Renal pelvis (tissue), 12 donors: ENCODE data around the gene DNPH1. TPM values are rescaled to one million over a fixed set of nuclear protein-coding genes. Genes with fewer than 3 reads are reported as not detected.

Experiments used
- DNase-seq: peaks from one replicate; pipeline ENCODE4 v3.0.0-alpha.2; 2013
- long read RNA-seq, 16 experiments: transcript quantifications; one replicate each; lab custom pipeline, GENCODE V29; 2026
- polyA plus RNA-seq, 3 donors: library from polyadenylated mRNA; unstranded; fragments of 120-200 nt; gene quantifications; one replicate each; pipeline ENCODE4 v1.2.1, GENCODE V29; 2013; ENCODE audit not compliant: insufficient read length in 3 of 3

DNPH1 gene
- 100 to 1,000 TPM in 1 of 3 donors, 10 to 100 TPM in 2; 65.6 to 104 (median 99.8) TPM for polyA plus RNA-seq
- long read RNA-seq, donor 1, transcript DNPH1-201 (4 exons, 657 nt) = major isoform, 182 of 292 reads
- long read RNA-seq, donor 1, transcript DNPH1-202 (3 exons, 796 nt) = minor isoform, 20 of 292 reads
- long read RNA-seq, donor 1, partial matches to known transcripts = 87 of 292 reads
- long read RNA-seq, donor 1, other reads (novel, unspliced or antisense) = 0 of 292 reads
- long read RNA-seq, donor 2, transcript DNPH1-202 (3 exons, 796 nt) = minor isoform, 21 of 335 reads
- long read RNA-seq, donor 2, transcript DNPH1-203 (2 exons, 396 nt) = minor isoform, 8 of 335 reads
- long read RNA-seq, donor 2, transcript DNPH1-201 (4 exons, 657 nt) = major isoform, 200 of 335 reads
- long read RNA-seq, donor 2, partial matches to known transcripts = 105 of 335 reads
- long read RNA-seq, donor 2, other reads (novel, unspliced or antisense) = 0 of 335 reads
- long read RNA-seq, donor 3, transcript DNPH1-202 (3 exons, 796 nt) = minor isoform, 11 of 220 reads
- long read RNA-seq, donor 3, transcript DNPH1-201 (4 exons, 657 nt) = major isoform, 134 of 220 reads
- long read RNA-seq, donor 3, partial matches to known transcripts = 71 of 220 reads
- long read RNA-seq, donor 3, other reads (novel, unspliced or antisense) = 0 of 220 reads
- long read RNA-seq, donor 4, transcript DNPH1-202 (3 exons, 796 nt) = minor isoform, 22 of 399 reads
- long read RNA-seq, donor 4, transcript DNPH1-203 (2 exons, 396 nt) = minor isoform, 5 of 399 reads
- long read RNA-seq, donor 4, transcript DNPH1-201 (4 exons, 657 nt) = major isoform, 247 of 399 reads
- long read RNA-seq, donor 4, partial matches to known transcripts = 124 of 399 reads
- long read RNA-seq, donor 4, other reads (novel, unspliced or antisense) = 0 of 399 reads
- long read RNA-seq, donor 5, transcript DNPH1-201 (4 exons, 657 nt) = major isoform, 101 of 145 reads
- long read RNA-seq, donor 5, transcript DNPH1-202 (3 exons, 796 nt) = minor isoform, 11 of 145 reads
- long read RNA-seq, donor 5, partial matches to known transcripts = 31 of 145 reads
- long read RNA-seq, donor 5, other reads (novel, unspliced or antisense) = 0 of 145 reads
- long read RNA-seq, donor 6, transcript DNPH1-202 (3 exons, 796 nt) = minor isoform, 12 of 291 reads
- long read RNA-seq, donor 6, transcript DNPH1-203 (2 exons, 396 nt) = minor isoform, 5 of 291 reads
- long read RNA-seq, donor 6, transcript DNPH1-201 (4 exons, 657 nt) = major isoform, 172 of 291 reads
- long read RNA-seq, donor 6, partial matches to known transcripts = 102 of 291 reads
- long read RNA-seq, donor 6, other reads (novel, unspliced or antisense) = 0 of 291 reads
- long read RNA-seq, donor 7, transcript DNPH1-202 (3 exons, 796 nt) = minor isoform, 15 of 270 reads
- long read RNA-seq, donor 7, transcript DNPH1-201 (4 exons, 657 nt) = major isoform, 179 of 270 reads
- long read RNA-seq, donor 7, partial matches to known transcripts = 74 of 270 reads
- long read RNA-seq, donor 7, other reads (novel, unspliced or antisense) = 0 of 270 reads
- long read RNA-seq, donor 8, transcript DNPH1-201 (4 exons, 657 nt) = major isoform, 39 of 55 reads
- long read RNA-seq, donor 8, partial matches to known transcripts = 14 of 55 reads
- long read RNA-seq, donor 8, other reads (novel, unspliced or antisense) = 0 of 55 reads
- long read RNA-seq, donor 9, transcript DNPH1-201 (4 exons, 657 nt) = major isoform, 213 of 350 reads
- long read RNA-seq, donor 9, transcript DNPH1-203 (2 exons, 396 nt) = minor isoform, 6 of 350 reads
- long read RNA-seq, donor 9, transcript DNPH1-202 (3 exons, 796 nt) = minor isoform, 31 of 350 reads
- long read RNA-seq, donor 9, partial matches to known transcripts = 100 of 350 reads
- long read RNA-seq, donor 9, other reads (novel, unspliced or antisense) = 0 of 350 reads
- long read RNA-seq, donor 10, transcript DNPH1-202 (3 exons, 796 nt) = minor isoform, 29 of 296 reads
- long read RNA-seq, donor 10, transcript DNPH1-203 (2 exons, 396 nt) = minor isoform, 6 of 296 reads
- long read RNA-seq, donor 10, transcript DNPH1-201 (4 exons, 657 nt) = major isoform, 160 of 296 reads
- long read RNA-seq, donor 10, partial matches to known transcripts = 101 of 296 reads
- long read RNA-seq, donor 10, other reads (novel, unspliced or antisense) = 0 of 296 reads
- long read RNA-seq, donor 11, transcript DNPH1-201 (4 exons, 657 nt) = major isoform, 105 of 161 reads
- long read RNA-seq, donor 11, partial matches to known transcripts = 50 of 161 reads
- long read RNA-seq, donor 11, other reads (novel, unspliced or antisense) = 0 of 161 reads
- long read RNA-seq, donor 12, transcript DNPH1-202 (3 exons, 796 nt) = minor isoform, 21 of 300 reads
- long read RNA-seq, donor 12, transcript DNPH1-201 (4 exons, 657 nt) = major isoform, 202 of 300 reads
- long read RNA-seq, donor 12, partial matches to known transcripts = 74 of 300 reads
- long read RNA-seq, donor 12, other reads (novel, unspliced or antisense) = 0 of 300 reads
- long read RNA-seq, donor 13, transcript DNPH1-201 (4 exons, 657 nt) = major isoform, 64 of 124 reads
- long read RNA-seq, donor 13, transcript DNPH1-202 (3 exons, 796 nt) = minor isoform, 11 of 124 reads
- long read RNA-seq, donor 13, partial matches to known transcripts = 46 of 124 reads
- long read RNA-seq, donor 13, other reads (novel, unspliced or antisense) = 0 of 124 reads
- long read RNA-seq, donor 14, transcript DNPH1-201 (4 exons, 657 nt) = major isoform, 209 of 350 reads
- long read RNA-seq, donor 14, transcript DNPH1-202 (3 exons, 796 nt) = minor isoform, 16 of 350 reads
- long read RNA-seq, donor 14, transcript DNPH1-203 (2 exons, 396 nt) = minor isoform, 6 of 350 reads
- long read RNA-seq, donor 14, partial matches to known transcripts = 118 of 350 reads
- long read RNA-seq, donor 14, other reads (novel, unspliced or antisense) = 0 of 350 reads
- long read RNA-seq, donor 15, transcript DNPH1-202 (3 exons, 796 nt) = minor isoform, 33 of 510 reads
- long read RNA-seq, donor 15, transcript DNPH1-203 (2 exons, 396 nt) = minor isoform, 8 of 510 reads
- long read RNA-seq, donor 15, transcript DNPH1-201 (4 exons, 657 nt) = major isoform, 303 of 510 reads
- long read RNA-seq, donor 15, partial matches to known transcripts = 165 of 510 reads
- long read RNA-seq, donor 15, other reads (novel, unspliced or antisense) = 0 of 510 reads
- long read RNA-seq, donor 16, transcript DNPH1-202 (3 exons, 796 nt) = minor isoform, 14 of 278 reads
- long read RNA-seq, donor 16, transcript DNPH1-201 (4 exons, 657 nt) = major isoform, 169 of 278 reads
- long read RNA-seq, donor 16, partial matches to known transcripts = 94 of 278 reads
- long read RNA-seq, donor 16, other reads (novel, unspliced or antisense) = 0 of 278 reads

- DNase-seq = peak; percentile 80
These were observed at the start of gene DNPH1 for GRCh38 chr6:43228951-43229802. Gene DNPH1, minus strand, starts transcription at chr6:43229481. Its CDS starts 25 bp downstream, at chr6:43229456.

DNA sequence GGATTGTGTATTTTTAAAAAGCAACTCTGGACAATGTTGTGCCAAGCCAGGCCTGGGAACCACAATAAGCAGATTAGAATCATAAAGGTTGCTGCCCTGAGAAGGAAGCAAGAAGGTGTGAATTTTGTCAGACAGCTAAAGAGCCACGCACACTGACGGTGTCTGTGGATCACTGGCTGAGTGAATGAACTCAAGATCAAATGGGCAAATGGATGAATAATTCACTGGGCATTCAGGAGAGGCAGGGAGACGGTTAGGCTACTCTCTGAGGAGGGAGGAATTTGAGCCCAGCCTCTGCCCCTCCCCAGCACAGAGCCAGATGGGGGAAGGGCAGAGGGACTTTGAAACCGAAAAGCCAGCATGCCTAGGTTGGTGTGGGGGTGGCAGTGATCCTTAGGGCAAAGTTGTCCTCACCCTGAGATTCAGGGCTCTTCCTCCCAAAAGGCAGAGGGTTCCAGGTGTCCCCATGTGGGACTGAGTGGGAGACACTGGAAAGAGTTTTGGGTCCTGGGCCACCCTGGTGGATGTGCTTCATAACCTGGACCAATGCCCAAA, 49.3 kb upstream of the DNPH1 start:
- DNase-seq = no peak

- no peak for DNase-seq
These were observed 48.6 kb upstream of the DNPH1 start for GRCh38 chr6:43277643-43278523.

DNA sequence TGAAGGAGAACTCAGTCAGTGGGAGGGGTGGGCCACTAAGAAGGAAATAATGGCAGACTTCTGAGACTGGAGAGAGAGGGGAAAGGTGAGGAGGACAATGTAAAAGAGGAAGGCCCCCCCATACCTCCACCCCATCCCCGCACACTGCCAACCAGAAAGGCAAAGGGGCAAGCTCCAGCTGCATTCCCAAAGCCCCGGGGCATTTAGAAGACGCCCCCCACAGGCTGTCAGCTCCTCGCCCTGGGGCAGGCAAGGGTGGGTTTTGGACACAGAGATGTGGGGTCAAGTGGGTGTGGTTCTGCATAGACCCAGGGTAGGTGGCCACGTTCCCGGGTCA, 48.0 kb upstream of the DNPH1 start:
- DNase-seq = no peak

- DNase-seq = no peak
These were observed 47.5 kb upstream of the DNPH1 start for GRCh38 chr6:43276577-43277305.

DNA sequence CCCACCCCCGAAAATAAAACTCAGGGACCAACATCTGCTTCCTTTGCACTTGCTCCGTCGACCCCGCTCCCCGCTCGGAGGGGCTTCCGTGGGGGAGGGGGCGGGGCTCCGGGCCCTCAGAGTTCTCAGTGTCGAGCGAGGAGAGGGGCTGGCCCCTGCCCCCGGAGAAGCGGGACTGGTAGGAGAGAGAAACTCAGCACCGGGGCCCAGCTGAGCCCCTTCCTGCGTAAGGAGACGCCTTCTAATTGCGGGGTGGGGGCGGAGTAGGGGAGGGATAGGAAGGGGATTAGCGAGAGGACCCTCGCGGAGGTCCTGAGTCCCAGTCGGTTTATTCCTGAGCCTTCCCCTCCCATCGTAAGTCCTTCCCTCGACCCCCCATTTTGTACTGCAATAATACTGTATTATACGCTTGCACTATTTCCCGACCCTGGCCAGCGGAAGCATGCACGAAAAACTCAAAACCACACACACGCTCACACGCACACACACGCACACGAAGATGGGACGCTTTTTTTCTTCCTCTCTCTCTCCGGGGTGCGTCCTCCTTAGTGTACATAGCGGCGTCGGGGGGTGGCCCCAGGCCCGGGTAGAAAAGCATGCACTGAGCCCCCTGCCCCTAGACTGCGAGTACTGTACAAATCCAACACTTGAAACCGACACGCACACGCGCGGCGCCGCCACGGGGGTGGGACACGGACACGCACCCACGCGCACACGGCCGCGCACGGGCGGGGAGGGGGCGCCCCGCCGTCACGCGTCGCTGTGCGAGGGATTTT, 46.7 kb upstream of the DNPH1 start:
- no peak for DNase-seq

DNA sequence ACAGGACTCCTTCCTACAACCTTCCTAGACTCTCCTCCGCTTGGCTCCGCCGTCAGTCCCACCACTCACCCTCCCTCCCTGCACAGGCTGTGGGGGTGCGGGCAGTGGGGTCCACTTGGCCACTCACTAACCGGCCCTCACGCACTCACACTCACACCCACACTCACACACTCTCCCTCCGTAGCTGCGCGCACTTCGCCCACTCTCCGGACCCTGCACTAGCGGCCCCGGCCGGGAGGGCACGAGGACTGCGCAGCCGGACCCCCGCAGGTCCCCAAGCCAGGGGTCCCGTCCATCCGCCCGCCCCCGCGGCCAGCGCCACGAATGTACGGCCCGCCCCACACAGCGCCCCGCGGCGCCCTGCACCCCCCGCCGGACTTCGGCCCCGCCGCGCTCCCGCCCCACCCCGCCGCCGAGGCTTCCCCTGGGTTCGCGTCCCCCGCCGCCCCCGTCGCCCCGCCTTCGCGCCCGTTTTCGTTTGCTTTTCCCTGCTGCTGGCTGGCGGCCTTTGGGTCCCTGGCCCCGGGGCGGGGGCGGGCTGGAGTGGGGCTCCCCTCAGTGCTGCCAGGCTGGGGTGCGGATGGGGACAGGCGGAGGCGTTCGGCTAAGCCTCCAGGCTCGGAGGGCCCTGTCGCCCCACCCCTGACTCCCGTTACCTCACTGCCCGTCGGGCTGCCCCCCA, 45.8 kb upstream of the DNPH1 start:
- no peak for DNase-seq

DNA sequence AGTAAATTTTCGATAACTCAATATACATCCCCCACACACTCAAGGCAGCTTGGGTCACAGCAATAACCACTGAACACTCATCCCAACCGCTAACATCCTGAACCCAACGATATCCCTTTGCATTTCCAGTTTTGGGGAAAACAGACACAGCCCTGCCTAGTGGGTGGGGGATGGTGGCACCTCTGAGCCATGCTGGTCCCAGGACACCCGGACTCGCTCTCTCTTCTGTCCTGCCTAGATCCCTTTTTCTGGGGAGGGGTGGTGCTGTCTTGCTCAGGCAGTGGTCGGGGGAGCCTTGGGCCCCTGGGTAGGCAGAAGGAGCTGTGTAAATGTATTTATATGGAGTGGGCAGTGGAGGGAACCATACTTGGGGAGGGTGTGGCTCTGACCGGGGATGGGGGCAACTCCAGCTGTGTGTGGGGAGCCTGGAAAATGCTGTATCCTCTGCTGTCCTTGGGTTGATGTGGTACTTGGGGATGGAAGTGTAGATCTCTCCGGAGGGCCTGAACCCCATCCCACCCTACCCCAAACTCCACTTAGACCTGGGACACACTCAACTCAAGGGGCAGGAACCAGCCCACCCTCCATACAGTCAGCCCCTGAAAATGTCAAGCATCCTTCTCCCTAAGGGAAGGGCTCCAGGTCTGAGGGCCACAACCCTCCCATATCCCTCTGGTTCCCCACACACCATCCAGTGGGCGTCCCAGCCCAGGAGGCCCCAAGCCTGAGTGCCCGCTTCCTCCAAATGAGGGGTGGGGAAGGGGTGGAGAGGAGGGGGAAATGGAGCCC, 45.0 kb upstream of the DNPH1 start:
- no peak for DNase-seq

GRCh38 chr6:43273707-43274106, 44.4 kb upstream of the DNPH1 start:
- no peak for DNase-seq

DNA sequence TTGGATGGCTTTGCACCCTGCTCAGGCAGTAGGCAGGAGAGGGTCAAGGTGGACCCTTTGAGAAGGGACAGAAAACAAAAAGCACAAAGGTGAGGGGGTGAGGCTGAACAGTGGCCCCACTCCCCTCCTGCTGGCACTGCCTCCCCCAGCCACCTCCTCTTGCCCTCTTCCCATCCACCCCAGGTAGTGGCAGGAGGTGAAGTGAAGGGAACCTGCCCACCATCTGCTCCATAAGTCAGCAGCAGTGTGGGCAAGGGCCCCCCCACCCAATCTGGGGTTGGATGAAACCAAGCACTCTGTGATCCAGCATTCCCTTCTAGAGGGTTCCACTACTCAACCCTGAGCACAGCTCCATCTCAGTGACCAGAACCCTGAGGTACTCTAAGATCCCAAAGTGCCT, 42.7 kb upstream of the DNPH1 start:
- DNase-seq = no peak

DNA sequence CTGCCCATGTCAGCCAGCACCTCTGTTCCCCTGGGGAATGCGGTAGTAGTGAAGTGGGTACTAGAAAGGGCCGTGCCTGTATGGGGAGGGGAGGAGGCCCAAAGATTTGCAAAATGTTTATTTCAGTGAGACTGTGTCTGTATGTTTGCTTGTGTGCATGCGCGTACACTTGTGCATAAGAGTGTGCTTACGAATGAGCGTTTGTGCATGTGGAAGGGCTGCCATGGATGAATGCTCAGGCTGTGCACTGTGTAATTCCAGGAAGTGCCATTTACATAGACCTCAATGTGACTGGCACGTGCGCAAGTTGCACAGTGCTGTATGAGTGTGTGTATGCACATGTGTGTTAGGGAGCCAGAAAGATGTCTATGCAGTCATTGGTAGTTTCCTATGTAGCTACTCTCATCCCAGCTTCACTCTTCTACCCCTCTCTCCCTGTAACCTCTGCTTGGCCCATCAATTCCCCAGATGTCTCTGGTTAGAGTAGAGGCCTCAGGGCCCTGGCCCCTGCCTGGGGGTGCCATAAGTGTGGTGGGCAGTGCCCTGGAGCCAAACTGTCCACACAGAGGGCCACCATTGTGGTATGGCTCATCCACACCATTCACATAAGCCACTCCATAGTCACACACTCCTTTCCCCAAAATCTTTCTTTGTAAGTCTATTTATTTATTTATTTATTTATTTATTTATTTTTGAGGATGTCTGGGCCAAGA, 42.0 kb upstream of the DNPH1 start:
- DNase-seq = no peak
